Measurements from ENCODE around the gene TMCC2. TPM values are rescaled to one million over a fixed set of nuclear protein-coding genes. Genes with fewer than 3 reads are reported as not detected.
A peak's percentile ranks its signal among the peaks of the same experiment; 100 is the strongest.
"Not testable (repeated sequence)": the region's sequence is repeated elsewhere in the genome, so short reads cannot be mapped to it uniquely, and the experiment has no call there.

Gene TMCC2
- total RNA-seq, 1 donor from 2014 or later: 33.0 TPM

DNA sequence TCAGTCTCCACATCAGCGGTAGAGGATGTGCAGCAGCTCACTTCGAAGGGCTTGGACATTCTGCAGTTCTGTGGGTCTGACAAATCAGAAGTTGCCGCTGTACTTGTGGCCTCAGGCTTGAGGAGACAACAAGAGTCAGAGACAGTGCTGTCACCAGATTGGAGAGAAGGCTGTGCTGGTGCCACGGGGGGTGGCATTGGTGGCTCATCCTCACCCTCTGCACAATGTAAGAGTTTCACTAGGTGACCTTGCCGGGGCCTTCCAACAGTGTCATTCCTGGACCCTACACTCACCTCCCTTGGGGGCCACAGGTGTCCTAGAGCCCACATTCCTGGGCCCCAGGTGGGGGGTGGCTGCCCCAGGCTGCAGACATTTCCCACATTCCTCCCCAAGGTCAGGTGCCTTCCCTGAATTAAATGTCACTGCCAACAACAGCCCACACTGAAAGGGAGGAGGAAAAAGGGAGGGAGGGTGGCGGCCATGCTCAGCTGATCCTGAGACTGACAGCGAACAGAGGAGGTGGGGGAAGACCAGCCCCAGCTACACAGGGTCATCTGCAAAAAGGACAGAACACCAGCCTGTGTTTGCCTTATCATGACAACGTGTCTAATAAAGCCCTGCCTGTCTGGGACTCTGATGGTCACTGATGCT lies 46.4 kb downstream of the TMCC2 start:
- DNase-seq (ENCODE audit: low spot score in 2 of 2) (no peak), FAIRE-seq (no peak)

DNA sequence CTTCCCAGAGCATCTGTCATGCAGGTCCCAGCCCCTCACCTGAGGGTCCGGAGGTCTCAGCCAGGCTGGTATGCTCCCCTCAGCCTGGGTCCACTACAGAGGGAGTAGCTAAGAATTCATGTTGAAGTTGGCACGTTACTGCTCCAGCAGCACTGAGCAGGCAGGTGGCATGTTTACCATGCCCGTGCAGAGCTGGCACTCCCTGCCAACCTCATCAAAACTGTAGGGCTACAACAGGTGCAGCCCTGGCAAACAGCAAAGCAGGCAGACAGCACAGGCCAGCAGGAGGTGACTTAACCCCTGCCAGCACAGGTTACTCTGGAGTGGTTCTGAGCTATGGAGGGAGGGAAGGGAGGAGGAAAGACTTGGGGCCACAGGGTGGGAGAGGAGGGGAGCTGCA lies 47.4 kb downstream of the TMCC2 start:
- FAIRE-seq: no peak
- no peak for DNase-seq (ENCODE audit: low spot score in 2 of 2)

DNA sequence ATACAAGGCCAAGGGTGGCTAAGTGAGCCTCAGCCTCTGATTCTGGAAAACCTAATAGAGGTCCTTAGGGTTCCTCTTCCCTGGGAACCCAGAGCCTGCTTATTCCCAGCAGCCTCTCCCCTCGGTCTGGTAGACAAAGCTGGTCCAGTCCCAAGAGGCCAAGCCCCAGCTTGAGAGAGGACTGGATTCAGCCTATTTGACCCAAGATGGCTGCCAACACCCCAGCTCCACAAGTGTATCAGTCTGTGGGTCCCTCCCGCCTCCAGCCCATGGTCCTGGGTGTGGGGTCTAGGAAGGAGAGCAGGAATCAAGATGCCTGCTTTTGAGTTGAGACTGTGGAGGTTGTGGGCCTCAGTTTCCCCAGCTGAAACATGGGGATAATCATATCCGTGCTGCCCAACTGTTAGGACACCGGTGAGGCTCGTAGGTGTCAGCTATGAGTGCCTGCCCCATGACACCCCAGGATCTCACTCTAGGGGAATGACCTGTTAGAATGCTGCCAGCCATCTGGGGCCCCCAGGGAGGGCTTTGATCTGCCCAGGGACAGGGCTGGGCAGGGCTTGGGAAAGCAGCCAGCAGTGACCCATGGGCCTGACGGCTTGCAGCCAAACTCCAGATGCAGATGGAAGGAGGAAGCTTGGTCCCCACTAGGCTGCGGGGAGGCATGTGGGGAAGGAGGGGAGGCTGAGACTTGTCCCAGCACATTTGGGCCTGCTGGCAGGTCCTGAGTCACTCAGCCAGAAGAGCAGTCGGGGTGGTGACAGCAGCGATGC lies 48.4 kb downstream of the TMCC2 start:
- DNase-seq (ENCODE audit: low spot score in 2 of 2): no peak

DNA sequence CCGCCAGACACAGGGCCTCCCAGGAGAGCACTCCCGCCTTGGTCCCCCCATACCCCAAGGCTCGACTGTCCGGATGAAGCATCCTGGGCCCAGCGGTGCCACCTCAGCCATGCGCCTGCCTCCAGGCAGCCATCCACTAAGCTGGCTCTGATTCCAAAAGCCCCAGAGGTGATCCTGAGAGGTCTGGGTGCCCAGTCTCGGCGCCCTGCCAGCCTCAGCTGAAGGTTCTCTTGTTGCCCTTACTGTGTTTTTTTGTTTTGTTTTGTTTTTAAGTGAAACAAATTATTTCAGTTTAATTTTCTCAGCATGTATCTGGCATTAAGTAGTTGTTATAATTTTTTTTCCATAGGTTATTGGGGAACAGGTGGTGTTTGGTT lies 48.9 kb downstream of the TMCC2 start:
- no peak for DNase-seq (ENCODE audit: low spot score in 2 of 2)

More for the DNA sequence above, 48.4 kb downstream of the TMCC2 start:
- no peak for FAIRE-seq

DNA sequence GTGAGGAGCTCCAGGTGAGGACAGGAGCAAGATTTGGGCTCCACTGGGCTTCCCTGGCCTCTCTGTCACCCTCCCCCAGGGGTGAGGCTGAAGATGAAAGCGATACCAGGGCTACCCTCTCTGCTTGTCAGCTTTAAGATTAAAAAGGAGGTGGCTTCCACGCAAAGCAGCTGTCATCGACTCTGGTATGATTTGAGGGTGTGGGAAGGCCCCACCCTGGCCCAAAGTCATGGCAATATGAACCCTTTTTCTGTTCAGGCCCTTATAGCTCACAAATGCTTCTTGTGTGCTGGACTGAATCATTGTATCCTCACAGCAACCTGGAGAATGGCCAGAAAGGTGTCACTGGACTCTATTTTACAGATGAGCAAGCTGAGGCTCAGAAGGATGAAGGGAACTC lies 52.2 kb downstream of the TMCC2 start:
- no peak for FAIRE-seq
- DNase-seq (ENCODE audit: low spot score in 2 of 2): no peak

More for the DNA sequence above, 48.9 kb downstream of the TMCC2 start:
- no peak for FAIRE-seq

DNA sequence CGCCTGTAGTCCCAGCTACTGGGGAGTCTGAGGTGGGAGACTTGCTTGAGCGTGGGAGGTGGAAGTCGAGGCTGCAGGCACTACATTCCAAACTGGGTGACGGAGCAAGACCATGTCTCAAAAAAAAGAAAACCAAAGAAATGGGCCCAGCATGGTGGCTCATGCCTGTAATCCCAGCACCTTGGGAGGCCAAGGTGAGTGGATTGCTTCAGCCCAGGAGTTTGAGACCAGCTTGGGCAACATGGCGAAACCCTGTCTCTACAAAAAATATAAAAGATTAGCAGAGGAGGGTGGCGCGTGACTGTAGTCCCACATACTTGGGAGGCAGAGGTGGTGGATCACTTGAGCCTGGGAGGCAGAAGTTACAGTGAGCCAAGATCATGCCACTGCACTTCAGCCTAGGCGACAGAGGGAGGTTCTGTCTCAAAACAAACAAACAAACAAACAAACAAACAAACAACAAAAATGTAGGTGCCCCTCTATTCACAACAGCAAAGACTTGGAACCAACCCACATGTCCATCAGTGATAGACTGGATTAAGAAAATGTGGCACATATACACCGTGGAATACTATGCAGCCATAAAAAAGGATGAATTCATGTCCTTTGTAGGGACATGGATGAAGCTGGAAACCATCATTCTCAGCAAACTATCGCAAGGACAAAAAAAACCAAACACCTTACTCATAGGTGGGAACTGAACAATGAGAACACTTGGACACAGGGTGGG lies 53.1 kb downstream of the TMCC2 start:
- DNase-seq (ENCODE audit: low spot score in 2 of 2); FAIRE-seq: not testable (repeated sequence)

DNA sequence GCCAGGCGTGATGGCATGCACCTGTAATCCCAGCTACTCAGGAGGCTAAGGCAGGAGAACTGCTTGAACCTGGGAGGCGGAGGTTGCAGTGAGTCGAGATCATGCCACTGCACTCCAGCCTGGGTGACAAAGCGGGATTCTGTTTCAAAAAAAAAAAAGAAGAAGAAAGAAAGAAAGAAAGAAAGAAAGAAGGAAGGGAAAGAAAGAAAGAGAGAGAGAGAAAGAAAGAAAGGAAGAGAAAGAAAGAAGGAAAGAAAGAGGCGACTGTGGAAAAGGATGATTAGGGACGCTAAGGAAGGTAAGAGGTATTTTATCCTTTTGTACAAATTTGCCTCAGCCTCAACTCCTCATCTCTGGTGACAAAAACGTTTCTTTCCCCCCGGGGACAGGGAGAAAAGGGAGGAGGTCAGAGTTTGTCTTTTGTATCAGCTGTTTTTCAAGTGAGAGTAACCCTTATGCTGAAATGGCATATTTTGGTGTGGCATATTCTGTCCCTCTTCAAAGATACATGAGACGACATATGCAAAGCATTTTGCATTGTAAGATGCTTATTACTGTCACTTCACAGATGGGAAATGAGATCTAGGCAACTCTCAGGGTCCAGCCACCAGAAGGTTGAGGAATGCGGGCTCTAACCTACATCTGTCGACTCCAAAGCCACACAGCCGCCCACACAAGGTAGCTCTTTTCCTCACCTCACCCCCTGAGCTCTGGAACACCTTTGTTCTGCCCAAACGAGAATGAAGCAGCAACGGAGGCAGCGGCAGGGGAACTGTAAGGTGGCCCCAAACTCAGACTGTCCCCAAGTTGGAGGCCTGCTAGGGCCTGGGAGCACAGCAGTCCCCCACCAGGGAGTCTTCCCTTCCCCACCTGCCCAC lies 55.8 kb downstream of the TMCC2 start:
- FAIRE-seq: no peak
- DNase-seq (ENCODE audit: low spot score in 2 of 2): no peak

DNA sequence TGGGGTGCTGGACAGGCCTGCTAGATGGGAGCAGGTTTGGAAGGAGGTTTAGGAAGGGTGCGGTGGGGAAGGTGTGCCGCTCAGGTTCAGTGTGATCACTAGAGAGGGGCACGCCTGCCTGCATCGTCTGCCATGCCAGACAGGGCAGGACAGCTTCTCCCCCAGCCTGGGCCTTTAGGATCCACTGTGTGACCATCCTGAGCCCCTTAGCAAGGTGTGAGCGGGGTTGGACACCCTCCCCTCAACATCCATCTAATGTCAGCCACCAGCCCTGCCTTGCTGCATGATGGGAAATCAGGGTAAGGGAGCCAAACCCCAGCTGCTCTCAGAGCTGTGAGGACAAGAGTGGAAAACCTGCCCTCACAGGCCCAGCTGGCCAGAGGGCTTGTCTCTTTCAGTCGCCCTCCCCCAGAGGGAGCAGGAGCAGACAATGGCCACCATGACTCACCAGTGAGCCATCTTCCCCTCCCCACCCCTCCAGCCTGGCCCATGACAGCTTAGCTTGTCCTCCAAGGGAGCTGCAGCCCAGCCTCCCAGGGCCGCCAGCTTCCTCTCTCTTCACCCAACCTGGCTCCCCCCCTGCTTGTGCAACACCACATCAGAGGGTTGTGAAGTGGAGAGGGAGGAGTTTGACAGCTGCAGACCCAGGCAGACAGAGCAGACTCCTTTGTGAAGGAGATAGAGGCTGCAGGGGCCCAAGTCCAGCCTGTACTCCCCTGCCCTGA lies 56.8 kb downstream of the TMCC2 start:
- FAIRE-seq: no peak

DNA sequence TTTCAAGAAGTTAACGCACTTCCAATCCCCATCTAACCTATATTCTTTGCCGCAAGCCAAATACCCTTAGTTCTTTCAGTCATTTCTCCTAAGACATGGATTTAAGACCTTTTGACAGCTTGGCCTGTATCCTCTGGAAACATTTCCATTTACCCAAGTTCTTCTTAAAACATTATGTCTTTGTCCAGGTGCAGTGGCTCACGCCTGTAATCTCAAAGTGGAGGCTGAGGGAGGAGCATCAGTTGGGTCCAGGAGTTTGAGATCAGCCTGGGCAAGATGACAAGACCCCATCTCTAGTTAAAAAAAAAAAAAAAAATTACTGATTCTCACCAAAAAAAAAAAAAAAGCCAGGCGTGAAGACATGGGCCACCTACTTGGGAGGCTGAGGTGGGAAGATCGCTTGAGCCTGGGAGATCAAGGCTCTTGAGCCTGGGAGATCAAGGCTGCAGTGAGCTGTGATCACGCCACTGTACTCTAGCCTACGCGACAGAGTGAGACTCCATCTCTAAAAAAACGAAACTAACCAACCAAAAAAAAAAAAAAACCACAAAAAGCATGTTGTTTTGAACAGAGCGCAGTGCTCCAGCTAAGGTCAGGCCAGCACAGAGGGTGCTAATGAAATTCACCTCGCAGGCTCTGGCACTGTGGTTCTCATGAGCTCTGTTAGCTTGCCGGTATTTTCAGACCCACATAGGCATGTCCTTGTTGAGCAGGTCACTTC lies 57.8 kb downstream of the TMCC2 start:
- FAIRE-seq: no peak
- no peak for DNase-seq (ENCODE audit: low spot score in 2 of 2)

More for the DNA sequence above, 56.8 kb downstream of the TMCC2 start:
- peak; percentile 62 to 82 for DNase-seq (ENCODE audit: low spot score in 2 of 2)

DNA sequence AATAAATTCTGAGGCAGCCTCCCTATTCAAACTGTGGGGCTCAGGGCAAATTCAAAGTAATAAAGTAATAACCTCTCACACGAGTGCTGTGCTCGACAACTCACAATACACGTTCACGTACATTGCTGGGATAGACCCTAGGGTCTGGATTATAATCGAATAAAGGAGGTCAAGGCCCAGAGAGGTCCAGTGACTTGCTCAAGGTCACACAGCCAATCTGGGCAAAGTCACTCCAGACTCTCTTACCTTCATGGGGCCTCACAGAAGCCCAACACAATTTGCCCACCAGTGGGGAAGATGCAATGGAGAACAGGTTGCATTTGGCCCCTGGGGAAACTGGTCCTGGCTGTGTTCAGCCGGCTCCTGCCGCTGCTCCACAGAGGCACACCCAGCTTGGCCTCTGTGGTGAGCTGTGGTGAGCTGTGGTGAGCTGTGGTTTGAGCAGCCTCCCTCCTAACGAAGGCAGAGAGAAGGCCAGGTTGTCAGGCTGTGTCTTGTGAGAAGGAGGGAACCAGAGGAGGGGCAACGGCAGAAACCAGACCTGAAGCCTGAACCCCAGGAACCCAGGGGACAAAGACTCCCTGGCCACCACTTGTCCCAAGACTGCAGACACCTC lies 58.7 kb downstream of the TMCC2 start:
- no peak for FAIRE-seq
- no peak for DNase-seq (ENCODE audit: low spot score in 2 of 2)

DNA sequence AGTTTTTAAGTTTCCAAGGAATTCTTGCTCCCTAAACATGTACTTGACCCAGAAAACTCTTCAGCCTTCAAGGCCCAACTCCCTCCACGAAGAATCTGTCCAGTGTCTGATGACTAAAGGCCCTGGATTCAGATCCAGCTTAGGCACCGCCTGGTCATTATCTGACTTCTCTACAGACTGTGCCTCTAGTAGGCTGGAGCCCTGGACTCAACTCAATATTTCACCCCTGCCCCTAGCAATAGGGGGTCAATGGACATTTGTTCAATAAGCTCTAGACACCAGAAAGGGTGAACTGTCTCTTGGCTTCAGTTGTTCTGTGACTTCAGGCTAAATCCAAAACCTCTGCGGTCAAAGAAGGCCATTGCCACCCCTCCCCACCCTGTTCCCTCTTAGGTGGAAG lies 59.3 kb downstream of the TMCC2 start:
- DNase-seq (ENCODE audit: low spot score in 2 of 2) (no peak), FAIRE-seq (no peak)

DNA sequence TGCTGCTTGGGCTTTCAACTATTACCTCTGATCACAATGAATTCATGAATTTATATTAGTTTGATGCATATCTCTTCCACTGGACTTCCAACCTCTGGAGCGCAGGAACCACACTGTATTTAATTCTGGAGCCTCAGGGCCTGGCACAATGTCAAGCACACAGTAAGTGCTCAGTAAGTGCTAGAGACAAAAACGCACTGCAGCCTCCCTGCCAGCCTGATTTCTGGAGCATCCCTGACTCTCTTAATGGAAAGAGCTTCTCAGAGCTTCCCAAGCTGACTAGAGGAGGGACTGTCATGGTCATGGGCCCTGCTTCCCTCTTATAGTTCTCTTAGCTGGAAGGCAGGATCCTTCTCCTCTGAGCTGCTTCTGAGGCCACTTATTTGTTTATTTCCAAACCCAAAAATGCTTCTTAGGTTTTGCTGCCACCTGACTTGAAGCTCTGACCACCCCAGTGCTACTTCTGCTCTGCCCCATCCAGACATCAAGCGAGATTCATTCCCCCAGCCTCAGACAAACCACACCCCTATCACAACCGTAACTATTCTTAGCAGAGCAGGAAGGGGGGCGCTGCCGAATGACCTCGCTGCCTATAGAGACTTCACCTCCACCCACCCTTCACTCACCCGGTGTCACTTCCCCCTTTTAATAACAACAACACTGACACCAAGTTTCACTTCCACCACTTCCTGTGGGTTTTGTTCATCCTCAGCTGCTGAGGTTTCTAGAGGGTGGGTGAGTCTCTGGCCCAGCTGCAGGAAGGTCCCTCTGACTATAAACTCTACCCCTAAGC lies 60.2 kb downstream of the TMCC2 start:
- DNase-seq (ENCODE audit: low spot score in 2 of 2): no peak
- FAIRE-seq: no peak

DNA sequence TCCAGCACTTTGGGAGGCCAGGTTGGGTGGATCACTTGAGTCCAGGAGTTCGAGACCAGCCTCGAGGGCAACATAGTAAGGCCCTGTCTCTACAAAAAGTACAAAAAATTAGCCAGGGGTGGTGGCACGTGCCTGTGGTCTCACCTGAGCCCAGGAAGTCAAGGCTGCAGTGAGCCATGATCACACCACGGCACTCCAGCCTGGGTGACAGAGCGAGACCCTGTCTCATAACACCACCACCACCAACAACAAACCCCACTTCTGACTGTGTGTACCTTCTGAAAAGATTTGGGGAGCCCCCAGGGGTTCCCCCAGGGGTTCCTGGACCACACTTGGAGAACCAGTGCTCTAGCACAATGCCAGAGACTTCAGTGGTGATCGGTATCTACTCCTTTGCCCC lies 63.9 kb downstream of the TMCC2 start:
- DNase-seq (ENCODE audit: low spot score in 2 of 2) (no peak), FAIRE-seq (no peak)

DNA sequence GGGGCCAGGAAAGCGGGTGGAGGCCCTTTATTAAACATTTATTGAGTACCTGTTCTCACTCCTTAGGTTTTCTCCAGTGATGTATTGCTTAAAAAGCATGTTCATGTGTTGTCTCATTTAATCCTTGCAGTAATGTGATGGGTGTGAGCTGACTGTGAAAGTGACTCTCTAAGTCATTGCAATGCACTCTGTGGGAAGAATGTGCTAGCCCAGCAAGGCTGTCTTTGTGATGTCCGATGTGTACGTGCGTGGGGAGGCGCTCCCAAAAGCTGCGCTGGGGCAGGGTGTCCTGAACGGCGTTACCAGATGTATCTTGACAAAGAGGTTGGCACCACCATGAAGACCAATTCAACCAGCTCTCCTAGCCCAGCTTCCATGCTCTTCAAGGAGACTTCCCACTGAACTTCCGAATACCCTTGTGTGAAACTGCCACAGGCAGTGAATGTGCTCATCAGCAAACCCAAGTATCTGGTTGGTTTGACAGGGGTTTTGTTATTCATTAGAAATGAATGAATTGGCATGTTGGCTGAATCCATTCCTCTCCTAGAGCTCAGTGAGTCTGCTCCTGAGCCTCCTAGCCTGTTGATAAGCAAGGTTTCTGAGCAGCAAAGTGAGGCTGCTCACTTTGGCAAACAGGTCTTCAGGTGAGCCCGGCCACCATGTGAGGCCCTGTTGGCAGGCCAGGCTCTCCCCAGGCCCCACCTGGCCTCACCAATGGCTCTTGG lies 65.8 kb downstream of the TMCC2 start:
- DNase-seq (ENCODE audit: low spot score in 2 of 2) (no peak), FAIRE-seq (no peak)

DNA sequence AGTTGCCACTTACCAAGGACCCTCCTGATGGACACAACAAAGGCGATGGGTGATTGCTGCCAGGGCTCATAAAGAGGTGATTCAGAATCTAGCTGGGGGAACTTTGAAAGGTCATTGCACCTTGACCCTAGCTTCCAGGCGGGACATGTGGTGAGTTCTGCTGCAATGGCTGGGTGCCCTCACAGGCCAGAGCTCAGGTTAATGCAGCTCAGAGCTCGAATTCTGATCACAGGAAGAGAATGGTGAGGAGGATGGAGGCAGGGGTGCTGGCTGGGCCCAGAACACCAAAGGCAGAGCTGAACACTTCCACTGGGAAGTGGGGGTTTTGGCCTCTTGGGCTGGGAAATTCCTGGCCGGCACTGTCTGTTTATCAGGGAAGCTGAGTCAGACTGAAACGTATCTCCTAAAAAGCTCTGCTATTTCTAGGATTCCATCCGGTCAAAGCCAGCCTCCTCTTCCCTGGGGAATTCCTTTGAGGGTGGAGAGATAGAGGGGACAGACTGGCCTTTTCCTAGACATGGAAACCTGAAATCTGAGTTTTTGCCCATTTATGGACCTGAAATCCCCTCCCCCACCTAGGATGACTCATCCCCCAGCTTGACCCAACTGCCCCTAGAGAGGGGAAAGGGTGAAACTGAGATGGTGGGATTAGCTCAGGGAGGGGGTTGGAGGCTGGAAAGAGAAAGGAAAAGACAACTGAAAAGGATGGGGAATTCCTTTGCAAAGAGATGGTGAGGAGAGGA lies 66.6 kb downstream of the TMCC2 start:
- DNase-seq (ENCODE audit: low spot score in 2 of 2) (no peak), FAIRE-seq (no peak)

DNA sequence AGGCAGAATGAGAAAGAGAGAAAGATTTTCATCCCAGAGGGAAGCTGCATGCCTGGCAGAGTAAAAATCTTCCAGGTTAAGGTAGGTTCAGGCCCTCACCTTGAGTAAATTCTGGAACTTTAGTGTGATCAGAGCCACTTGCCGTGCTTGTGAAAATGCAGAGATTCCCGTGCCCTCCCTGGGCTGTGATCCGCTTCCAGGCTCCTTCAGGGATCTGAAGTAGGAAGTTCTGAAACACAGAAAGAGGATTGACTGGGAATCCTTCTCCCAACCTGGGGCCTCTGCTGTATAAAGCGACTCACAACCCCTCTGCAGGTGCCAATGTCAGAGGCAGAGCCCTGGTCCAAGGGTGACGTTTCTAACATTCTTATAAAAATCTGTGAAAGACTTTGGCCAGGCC lies 67.2 kb downstream of the TMCC2 start:
- DNase-seq (ENCODE audit: low spot score in 2 of 2) (no peak), FAIRE-seq (no peak)

DNA sequence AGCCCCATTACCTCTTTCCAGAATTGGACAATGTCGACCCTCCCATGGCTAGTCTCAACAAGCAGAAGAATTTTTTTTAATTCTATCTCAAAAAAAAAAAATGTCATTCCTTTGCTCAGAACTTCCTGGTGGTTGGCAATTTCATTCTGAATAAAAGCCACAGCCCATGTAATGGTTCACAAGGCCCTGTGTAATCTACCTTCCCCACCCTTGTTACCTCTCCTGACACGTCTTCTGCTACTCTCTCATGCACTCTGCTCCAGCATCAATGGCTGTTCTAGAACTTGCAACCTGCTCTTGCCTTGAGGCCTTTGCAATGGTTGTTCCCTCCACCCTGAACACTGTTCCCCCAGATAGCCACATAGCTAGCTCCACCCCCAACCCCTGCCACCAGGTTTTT lies 68.4 kb downstream of the TMCC2 start:
- FAIRE-seq (no peak), DNase-seq (ENCODE audit: low spot score in 2 of 2) (no peak)

All from frontal cortex (tissue), 4 donors.